ENCODE data around the gene TIMM22.

TIMM22 gene

GRCh38 chr17:1024076-1024475, 27.1 kb downstream of the TIMM22 start:
- DNase-seq: no peak
- H3K4me2 ChIP-seq (ENCODE audit: low read depth, low read length): no peak overlapping the region
- H2AFZ ChIP-seq (ENCODE audit: low read length): no peak overlapping the region
- H4K20me1 ChIP-seq (ENCODE audit: insufficient read depth, low read length): no peaks in the 10 kb centered on the region
- H3K36me3 ChIP-seq (replicated peaks; ENCODE audit: insufficient read depth, low read length): no peaks in the 10 kb centered on the region
- no peaks in the 10 kb centered on the region for H3F3A ChIP-seq (ENCODE audit: insufficient read depth, low read length)
- H3K27ac ChIP-seq (ENCODE audit: low read length): no peak overlapping the region
- H3K4me1 ChIP-seq (ENCODE audit: low read length): no peaks in the 10 kb centered on the region
- H3K9ac ChIP-seq (ENCODE audit: low read length): no peak overlapping the region
- no peak for TF ChIP-seq EZH2phosphoT487 (IDR thresholded peaks at IDR 0.05; ENCODE audit: low read length)
- no peak for TF ChIP-seq EZH2 (optimal IDR thresholded peaks at IDR 0.05; ENCODE audit: low read depth, low read length)
- no peak for TF ChIP-seq CTCF (IDR thresholded peaks at IDR 0.05; ENCODE audit: low read length)
- H3K4me3 ChIP-seq (ENCODE audit: low read length): no peak overlapping the region
- 0 out of 2 replicates have a peak, but pooled peaks cover 4% of the 10 kb centered on the region for H3K79me2 ChIP-seq (ENCODE audit: low read length)
- H3K9me3 ChIP-seq (replicated peaks; ENCODE audit: insufficient read depth, low read length): no peaks in the 10 kb centered on the region
- H3K27me3 ChIP-seq (replicated peaks; ENCODE audit: insufficient read depth, low read length): no peaks in the 10 kb centered on the region
- no peaks in the 10 kb centered on the region for H3K9me2 ChIP-seq (replicated peaks; ENCODE audit: insufficient read depth, low read length)

GRCh38 chr17:1025733-1026598, 29.0 kb downstream of the TIMM22 start:
- no peak overlapping the region for H3K9ac ChIP-seq (ENCODE audit: low read length)
- TF ChIP-seq CTCF (IDR thresholded peaks at IDR 0.05; ENCODE audit: low read length): no peak
- no peak for DNase-seq
- H3K27ac ChIP-seq (ENCODE audit: low read length): no peak overlapping the region
- H3K79me2 ChIP-seq (ENCODE audit: low read length): 0 out of 2 replicates have a peak, but pooled peaks cover 4% of the 10 kb centered on the region
- H2AFZ ChIP-seq (ENCODE audit: low read length): no peak overlapping the region
- no peaks in the 10 kb centered on the region for H3K27me3 ChIP-seq (replicated peaks; ENCODE audit: insufficient read depth, low read length)
- no peaks in the 10 kb centered on the region for H3F3A ChIP-seq (ENCODE audit: insufficient read depth, low read length)
- H3K9me2 ChIP-seq (replicated peaks; ENCODE audit: insufficient read depth, low read length): no peaks in the 10 kb centered on the region
- H3K4me2 ChIP-seq (ENCODE audit: low read depth, low read length): no peak overlapping the region
- no peaks in the 10 kb centered on the region for H3K4me1 ChIP-seq (ENCODE audit: low read length)
- no peaks in the 10 kb centered on the region for H4K20me1 ChIP-seq (ENCODE audit: insufficient read depth, low read length)
- no peaks in the 10 kb centered on the region for H3K36me3 ChIP-seq (replicated peaks; ENCODE audit: insufficient read depth, low read length)
- no peak overlapping the region for H3K4me3 ChIP-seq (ENCODE audit: low read length)
- H3K9me3 ChIP-seq (replicated peaks; ENCODE audit: insufficient read depth, low read length): no peaks in the 10 kb centered on the region

- TF ChIP-seq EZH2 (optimal IDR thresholded peaks at IDR 0.05; ENCODE audit: low read depth, low read length) (no peak), EZH2phosphoT487 (IDR thresholded peaks at IDR 0.05; ENCODE audit: low read length) (no peak), CTCF (IDR thresholded peaks at IDR 0.05; ENCODE audit: low read length) (no peak)
Measured at GRCh38 chr17:1026599-1026975, 29.7 kb downstream of the TIMM22 start.

More at GRCh38 chr17:1026599-1026975, 29.7 kb downstream of the TIMM22 start:
- Histone ChIP-seq H3K4me3 (ENCODE audit: low read length) (no peak overlapping the region), H3K9me3 (replicated peaks; ENCODE audit: insufficient read depth, low read length) (no peaks in the 10 kb centered on the region), H3F3A (ENCODE audit: insufficient read depth, low read length) (no peaks in the 10 kb centered on the region), H3K4me2 (ENCODE audit: low read depth, low read length) (no peak overlapping the region), H3K9me2 (replicated peaks; ENCODE audit: insufficient read depth, low read length) (no peaks in the 10 kb centered on the region), H3K4me1 (ENCODE audit: low read length) (no peaks in the 10 kb centered on the region), H3K9ac (ENCODE audit: low read length) (no peak overlapping the region), H3K27me3 (replicated peaks; ENCODE audit: insufficient read depth, low read length) (no peaks in the 10 kb centered on the region), H4K20me1 (ENCODE audit: insufficient read depth, low read length) (no peaks in the 10 kb centered on the region), H3K36me3 (replicated peaks; ENCODE audit: insufficient read depth, low read length) (no peaks in the 10 kb centered on the region), H3K79me2 (ENCODE audit: low read length) (0 out of 2 replicates have a peak, but pooled peaks cover 4% of the 10 kb centered on the region), H2AFZ (ENCODE audit: low read length) (no peak overlapping the region), H3K27ac (ENCODE audit: low read length) (no peak overlapping the region)
- DNase-seq: no peak

Data from MM.1S (cell line).